ENCODE data around the gene TCEAL1. TPM values are rescaled to one million over a fixed set of nuclear protein-coding genes. Genes with fewer than 3 reads are reported as not detected.
A peak's percentile ranks its signal among the peaks of the same experiment; 100 is the strongest.

TCEAL1 gene
- total RNA-seq, 4 donors from 2014 or later: 35.7 to 54.6 (median 46.5) TPM

DNA sequence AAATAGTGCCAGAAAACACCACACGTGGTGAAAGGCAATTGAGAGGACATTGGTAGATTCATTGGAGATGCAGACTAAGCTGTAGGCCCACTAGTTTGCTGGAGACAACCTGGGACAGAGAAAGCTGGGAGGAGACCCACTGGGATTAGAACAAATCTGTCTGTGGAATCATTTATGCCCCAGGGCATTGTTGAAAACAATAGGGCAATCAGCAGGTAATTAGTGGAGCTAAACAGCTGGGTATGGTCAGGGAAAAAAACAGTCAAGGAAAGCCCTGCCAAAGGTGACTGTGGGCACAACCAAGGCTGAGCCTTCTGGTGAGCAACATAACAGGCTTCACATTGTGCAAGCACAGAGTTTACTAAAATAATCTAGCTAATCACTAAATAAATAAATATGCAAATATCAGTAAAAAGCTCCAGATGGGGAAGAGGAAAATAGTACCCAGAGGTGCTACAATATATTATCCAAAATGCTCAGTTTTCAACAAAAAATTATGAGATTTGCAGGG lies 12.0 kb upstream of the TCEAL1 start:
- no peak overlapping the region for H3K27ac ChIP-seq
- no peak for ATAC-seq
- no peak for DNase-seq
- in situ Hi-C loops (cut with MboI; ENCODE audit: low sequenced_read_pairs in 4 of 4) (no loop called here), intact Hi-C loops (cut with DNase I; ENCODE audit: low total_unique reads) (no loop called here)
- no peak for TF ChIP-seq POLR2A (IDR thresholded peaks at IDR 0.05)
- TF ChIP-seq, protein P1, sequence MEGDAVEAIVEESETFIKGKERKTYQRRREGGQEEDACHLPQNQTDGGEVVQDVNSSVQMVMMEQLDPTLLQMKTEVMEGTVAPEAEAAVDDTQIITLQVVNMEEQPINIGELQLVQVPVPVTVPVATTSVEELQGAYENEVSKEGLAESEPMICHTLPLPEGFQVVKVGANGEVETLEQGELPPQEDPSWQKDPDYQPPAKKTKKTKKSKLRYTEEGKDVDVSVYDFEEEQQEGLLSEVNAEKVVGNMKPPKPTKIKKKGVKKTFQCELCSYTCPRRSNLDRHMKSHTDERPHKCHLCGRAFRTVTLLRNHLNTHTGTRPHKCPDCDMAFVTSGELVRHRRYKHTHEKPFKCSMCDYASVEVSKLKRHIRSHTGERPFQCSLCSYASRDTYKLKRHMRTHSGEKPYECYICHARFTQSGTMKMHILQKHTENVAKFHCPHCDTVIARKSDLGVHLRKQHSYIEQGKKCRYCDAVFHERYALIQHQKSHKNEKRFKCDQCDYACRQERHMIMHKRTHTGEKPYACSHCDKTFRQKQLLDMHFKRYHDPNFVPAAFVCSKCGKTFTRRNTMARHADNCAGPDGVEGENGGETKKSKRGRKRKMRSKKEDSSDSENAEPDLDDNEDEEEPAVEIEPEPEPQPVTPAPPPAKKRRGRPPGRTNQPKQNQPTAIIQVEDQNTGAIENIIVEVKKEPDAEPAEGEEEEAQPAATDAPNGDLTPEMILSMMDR (IDR thresholded peaks at IDR 0.05 in 4 of 5, conservative IDR thresholded peaks at IDR 0.05 in 1 of 5): no peak
- no peaks in the 10 kb centered on the region for H3K9me3 ChIP-seq
- no peaks in the 10 kb centered on the region for H3K36me3 ChIP-seq
- no peaks in the 10 kb centered on the region for H3K4me1 ChIP-seq
- no peak overlapping the region for H3K4me3 ChIP-seq
- H3K27me3 ChIP-seq: no peaks in the 10 kb centered on the region

DNA sequence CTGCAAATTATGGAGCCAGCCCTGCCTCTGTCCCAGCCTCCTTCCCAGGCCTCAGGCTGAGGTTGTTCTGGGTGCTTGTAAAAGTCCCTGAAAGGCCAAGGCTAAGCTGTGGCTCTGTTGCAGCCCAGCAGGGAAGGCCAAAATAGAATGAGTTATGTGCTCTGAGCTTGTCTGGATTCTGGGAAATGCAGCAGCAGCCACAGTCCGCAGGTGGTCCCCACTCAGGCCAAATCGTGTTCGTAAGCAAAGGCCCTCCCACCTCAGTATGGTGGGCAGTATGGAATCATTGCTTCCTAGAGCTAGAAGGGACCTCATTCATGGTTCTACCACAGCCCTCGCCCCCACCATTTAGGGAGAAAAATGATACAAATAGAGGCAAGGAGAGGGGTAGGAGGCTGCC lies 4.7 kb upstream of the TCEAL1 start:
- intact Hi-C loops (cut with DNase I; ENCODE audit: low total_unique reads): no loop called here
- ATAC-seq (no peak), DNase-seq (no peak)
- peaks cover 3 to 5% of the 10 kb centered on the region in 2 donors for H3K4me1 ChIP-seq
- TF ChIP-seq, protein P1 (IDR thresholded peaks at IDR 0.05 in 4 of 5, conservative IDR thresholded peaks at IDR 0.05 in 1 of 5): no peak
- TF ChIP-seq POLR2A (IDR thresholded peaks at IDR 0.05): no peak
- peak overlapping the region in 2 of 4 donors; percentile 18 to 43 for H3K27ac ChIP-seq
- H3K27me3 ChIP-seq: no peaks in the 10 kb centered on the region
- in situ Hi-C loops (cut with MboI; ENCODE audit: low sequenced_read_pairs in 4 of 4): no loop called here
- no peaks in the 10 kb centered on the region for H3K9me3 ChIP-seq
- H3K4me3 ChIP-seq: no peak overlapping the region
- no peaks in the 10 kb centered on the region for H3K36me3 ChIP-seq

DNA sequence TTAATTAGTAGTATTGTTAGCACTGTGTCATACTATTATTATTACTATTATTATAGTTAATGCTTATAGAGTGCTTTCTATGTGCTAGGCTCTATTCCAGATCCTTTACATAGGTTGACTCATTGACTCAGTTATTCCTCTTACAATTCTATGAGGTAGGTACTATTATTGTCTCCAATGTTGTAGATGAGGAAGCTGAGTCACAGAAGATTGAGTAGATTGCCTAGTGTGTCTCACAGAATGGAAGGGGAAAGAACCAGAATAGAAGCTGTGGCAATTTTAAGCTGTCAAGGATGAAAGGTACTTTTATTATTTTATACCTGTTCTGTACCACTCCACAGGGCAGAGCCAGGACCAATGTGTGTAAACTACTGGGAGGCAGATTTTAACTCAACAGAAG lies 1.9 kb upstream of the TCEAL1 start:
- Histone ChIP-seq H3K4me3 (no peak overlapping the region), H3K27ac (peak overlapping the region in 3 of 4 donors; percentile 79 to 95 (median 91)), H3K27me3 (no peaks in the 10 kb centered on the region), H3K36me3 (no peaks in the 10 kb centered on the region), H3K4me1 (peaks cover 5 to 10% of the 10 kb centered on the region in 2 donors), H3K9me3 (no peaks in the 10 kb centered on the region)
- no peak for TF ChIP-seq POLR2A (IDR thresholded peaks at IDR 0.05)
- TF ChIP-seq, protein P1 (IDR thresholded peaks at IDR 0.05 in 4 of 5, conservative IDR thresholded peaks at IDR 0.05 in 1 of 5): no peak
- DNase-seq (no peak), ATAC-seq (no peak)
- intact Hi-C loops (cut with DNase I; ENCODE audit: low total_unique reads) (loop anchor here (5.0 kb wide), 1 partner anchor 530 kb away; the partner anchor contains the start of gene SLC25A53), in situ Hi-C loops (cut with MboI; ENCODE audit: low sequenced_read_pairs in 4 of 4) (no loop called here)

DNA sequence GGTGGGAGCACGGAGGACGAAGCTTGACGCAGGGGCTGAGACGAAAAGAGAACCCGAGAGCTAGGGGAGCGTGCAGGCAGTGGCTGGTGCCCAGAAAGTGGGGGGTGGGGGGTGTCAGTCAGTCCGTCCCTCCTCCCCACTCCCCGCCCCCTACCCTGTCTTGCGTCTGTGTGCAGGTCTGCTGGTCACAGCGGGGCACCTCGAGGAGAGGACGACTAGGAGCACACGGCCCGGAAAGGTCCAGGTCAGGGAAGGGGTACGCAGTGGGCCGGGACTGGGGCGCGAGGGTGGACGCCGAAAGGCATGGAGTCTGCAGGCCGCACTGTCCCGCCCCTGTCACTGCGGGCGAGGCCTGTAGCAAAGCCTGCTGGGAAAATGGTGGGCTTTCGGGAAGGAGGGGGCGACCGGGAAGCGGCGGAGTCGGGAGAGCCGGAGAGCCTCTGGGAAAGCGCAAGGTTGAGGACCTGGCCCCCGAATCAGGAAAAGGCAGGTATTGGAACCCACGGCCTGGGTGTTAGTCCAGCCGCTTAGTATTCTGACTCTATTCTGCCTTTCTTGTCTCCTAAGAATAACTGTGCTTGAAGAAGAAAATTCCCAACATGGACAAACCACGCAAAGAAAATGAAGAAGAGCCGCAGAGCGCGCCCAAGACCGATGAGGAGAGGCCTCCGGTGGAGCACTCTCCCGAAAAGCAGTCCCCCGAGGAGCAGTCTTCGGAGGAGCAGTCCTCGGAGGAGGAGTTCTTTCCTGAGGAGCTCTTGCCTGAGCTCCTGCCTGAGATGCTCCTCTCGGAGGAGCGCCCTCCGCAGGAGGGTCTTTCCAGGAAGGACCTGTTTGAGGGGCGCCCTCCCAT lies 769 bp downstream of the TCEAL1 start:
- ATAC-seq (peak; percentile 80 to 83), DNase-seq (peak; percentile 19 to 44)
- Histone ChIP-seq H3K27me3 (no peaks in the 10 kb centered on the region), H3K9me3 (no peaks in the 10 kb centered on the region), H3K4me3 (peak overlapping the region; percentile 60 to 74 (median 71)), H3K4me1 (peaks cover 5 to 10% of the 10 kb centered on the region in 2 donors), H3K27ac (peak overlapping the region; percentile 79 to 95 (median 92)), H3K36me3 (no peaks in the 10 kb centered on the region)
- in situ Hi-C loops (cut with MboI; ENCODE audit: low sequenced_read_pairs in 4 of 4) (no loop called here), intact Hi-C loops (cut with DNase I; ENCODE audit: low total_unique reads) (loop anchor here (2.0 to 5.0 kb wide), 3 partner anchors 45 to 528 kb away; partner anchors contain the start of genes MORF4L2, SLC25A53 and TCEAL4)
- peak in 1 of 2 donors; percentile 23 for TF ChIP-seq POLR2A (IDR thresholded peaks at IDR 0.05)
- TF ChIP-seq, protein P1 (IDR thresholded peaks at IDR 0.05 in 4 of 5, conservative IDR thresholded peaks at IDR 0.05 in 1 of 5): peak in 3 of 5 experiments; percentile 19 to 47 (median 27)

All from gastrocnemius medialis (tissue), 4 donors.